Activated CD4-positive, alpha-beta T cell treated with anti-CD3 and anti-CD28 coated beads, Interleukin-2, amount 50 U/mL, for 48 hours (primary cell): ENCODE data around the gene LYZL4.

Experiments
- DNase-seq, 2 experiments: peaks; one replicate each; pipeline ENCODE4 v3.0.0-alpha.2; 2020

Gene LYZL4

GRCh38 chr3:42410370-42411131 is at the start of gene LYZL4:
TSS of gene LYZL4 (minus strand) at chr3:42410610. CDS start at chr3:42407251, 3,359 bp downstream.
- no peak for DNase-seq

- DNase-seq = no peak
Observed at GRCh38 chr3:42459151-42459550, 48.7 kb upstream of the LYZL4 start.

- DNase-seq = no peak
Observed at GRCh38 chr3:42456211-42456610, 45.8 kb upstream of the LYZL4 start.

GRCh38 chr3:42451546-42452230 is 41.3 kb upstream of the LYZL4 start:
- DNase-seq = no peak

GRCh38 chr3:42451116-42451515 is 40.7 kb upstream of the LYZL4 start:
- no peak for DNase-seq

GRCh38 chr3:42450567-42450966 is 40.2 kb upstream of the LYZL4 start:
- DNase-seq = no peak

GRCh38 chr3:42447481-42447880 is 37.1 kb upstream of the LYZL4 start:
- no peak for DNase-seq

- DNase-seq = no peak
Observed at GRCh38 chr3:42446111-42447050, 36.0 kb upstream of the LYZL4 start.

- DNase-seq = peak; percentile 84 to 87
Observed at GRCh38 chr3:42443819-42444436, 33.5 kb upstream of the LYZL4 start.

- no peak for DNase-seq
Observed at GRCh38 chr3:42443292-42443691, 32.9 kb upstream of the LYZL4 start.

GRCh38 chr3:42442640-42443039 is 32.2 kb upstream of the LYZL4 start:
- no peak for DNase-seq

- DNase-seq = no peak
Observed at GRCh38 chr3:42441791-42442190, 31.4 kb upstream of the LYZL4 start.

- no peak for DNase-seq
Observed at GRCh38 chr3:42440924-42441323, 30.5 kb upstream of the LYZL4 start.

- no peak for DNase-seq
Observed at GRCh38 chr3:42439261-42440115, 29.1 kb upstream of the LYZL4 start.

GRCh38 chr3:42438758-42439157 is 28.3 kb upstream of the LYZL4 start:
- DNase-seq = no peak

GRCh38 chr3:42438193-42438592 is 27.8 kb upstream of the LYZL4 start:
- no peak for DNase-seq

- DNase-seq = no peak
Observed at GRCh38 chr3:42434777-42435380, 24.5 kb upstream of the LYZL4 start.

GRCh38 chr3:42432485-42432884 is 22.1 kb upstream of the LYZL4 start:
- no peak for DNase-seq

- no peak for DNase-seq
Observed at GRCh38 chr3:42430781-42431532, 20.5 kb upstream of the LYZL4 start.

- DNase-seq = no peak
Observed at GRCh38 chr3:42428830-42429229, 18.4 kb upstream of the LYZL4 start.
